Measurements from ENCODE around the gene PPARD.
"Not testable (repeated sequence)": the region's sequence is repeated elsewhere in the genome, so short reads cannot be mapped to it uniquely, and the experiment has no call there.

PPARD gene

GRCh38 chr6:35403544-35404442 is 61.4 kb downstream of the PPARD start:
- DNase-seq (ENCODE audit: low read depth in 1 of 2, low spot score in 1 of 2), result no peak

GRCh38 chr6:35406711-35407485 is 64.5 kb downstream of the PPARD start:
- no peak for DNase-seq (ENCODE audit: low read depth in 1 of 2, low spot score in 1 of 2)

- DNase-seq (ENCODE audit: low read depth in 1 of 2, low spot score in 1 of 2), result no peak
Measured at GRCh38 chr6:35409245-35409644, 66.9 kb downstream of the PPARD start.

GRCh38 chr6:35410131-35410530 is 67.8 kb downstream of the PPARD start:
- DNase-seq (ENCODE audit: low read depth in 1 of 2, low spot score in 1 of 2), result no peak

GRCh38 chr6:35411066-35411465 is 68.7 kb downstream of the PPARD start:
- no peak for DNase-seq (ENCODE audit: low read depth in 1 of 2, low spot score in 1 of 2)

GRCh38 chr6:35412102-35412501 is 69.7 kb downstream of the PPARD start:
- no peak for DNase-seq (ENCODE audit: low read depth in 1 of 2, low spot score in 1 of 2)

DNA sequence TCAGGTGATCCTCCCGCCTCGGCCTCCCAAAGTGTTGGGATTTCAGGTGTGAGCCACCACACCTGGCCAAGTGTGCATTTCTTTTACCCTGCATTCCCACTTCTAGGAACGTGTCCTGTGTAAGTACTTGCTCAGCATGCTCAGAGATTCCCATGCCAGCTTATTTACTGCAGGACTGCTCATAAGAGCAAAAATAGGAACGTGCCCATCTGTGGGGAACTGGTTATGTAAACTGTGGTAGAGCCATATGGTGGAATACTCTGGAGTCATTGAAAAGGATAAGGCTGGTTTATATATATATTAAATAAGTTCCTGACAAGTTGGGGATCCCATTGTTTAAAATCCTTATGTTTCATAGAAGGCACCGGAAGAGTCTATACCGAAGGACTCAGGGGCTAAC is 71.6 kb downstream of the PPARD start:
- DNase-seq (ENCODE audit: low read depth in 1 of 2, low spot score in 1 of 2), result no peak

GRCh38 chr6:35415065-35415891 is 72.9 kb downstream of the PPARD start:
- DNase-seq (ENCODE audit: low read depth in 1 of 2, low spot score in 1 of 2), result no peak

DNA sequence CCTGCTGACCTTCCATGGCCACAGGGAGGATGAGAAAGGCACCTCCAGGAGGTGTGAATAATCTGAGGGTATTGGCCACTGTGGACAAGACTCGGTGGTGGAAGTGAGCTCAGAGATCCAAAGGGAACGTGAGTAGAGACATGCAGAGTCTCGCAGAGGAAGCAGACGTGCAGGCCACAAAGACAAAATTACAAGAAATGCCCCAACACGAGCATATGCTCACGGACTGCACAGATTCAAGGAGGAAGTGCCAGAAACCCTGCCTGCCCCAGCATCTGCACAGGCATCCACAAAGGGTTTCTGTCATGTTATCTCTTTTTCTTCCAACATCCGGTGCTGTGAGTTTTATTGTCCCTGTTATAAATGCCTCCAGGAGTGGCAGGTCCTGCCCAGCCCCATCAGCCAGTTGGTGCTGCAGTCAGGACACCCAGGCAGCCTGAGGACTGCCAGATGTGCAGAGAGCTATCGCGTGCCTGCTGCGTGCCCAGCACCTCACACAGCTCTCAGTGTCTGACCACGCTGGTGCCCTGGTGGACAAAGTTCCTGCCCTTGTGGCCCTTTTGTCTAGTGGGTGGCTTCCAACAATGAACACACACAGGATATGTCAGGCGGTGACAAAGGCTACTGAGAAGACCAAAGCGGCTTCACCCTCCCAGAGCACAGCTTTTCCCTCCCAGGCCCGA is 75.8 kb downstream of the PPARD start:
- DNase-seq (ENCODE audit: low read depth in 1 of 2, low spot score in 1 of 2), result no peak

DNA sequence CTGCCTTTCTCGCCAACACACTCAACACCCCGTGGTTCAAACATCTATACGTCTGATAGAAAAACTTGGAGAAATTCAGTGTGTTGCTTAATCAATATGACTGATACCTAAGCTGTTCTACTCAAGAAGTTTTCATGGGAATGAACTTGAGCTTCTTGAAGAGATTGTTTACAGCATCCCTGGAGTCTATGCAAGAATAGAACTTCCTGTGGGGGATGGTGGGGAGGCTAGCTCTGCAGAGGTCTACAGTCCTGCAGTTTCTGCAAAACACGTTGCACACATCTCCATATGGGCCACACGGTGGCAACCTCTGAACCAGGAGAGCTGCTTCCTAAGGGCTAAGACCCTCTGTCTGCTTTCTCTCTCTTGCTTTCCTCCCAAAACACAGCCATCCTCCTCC is 77.1 kb downstream of the PPARD start:
- DNase-seq (ENCODE audit: low read depth in 1 of 2, low spot score in 1 of 2), result no peak

DNA sequence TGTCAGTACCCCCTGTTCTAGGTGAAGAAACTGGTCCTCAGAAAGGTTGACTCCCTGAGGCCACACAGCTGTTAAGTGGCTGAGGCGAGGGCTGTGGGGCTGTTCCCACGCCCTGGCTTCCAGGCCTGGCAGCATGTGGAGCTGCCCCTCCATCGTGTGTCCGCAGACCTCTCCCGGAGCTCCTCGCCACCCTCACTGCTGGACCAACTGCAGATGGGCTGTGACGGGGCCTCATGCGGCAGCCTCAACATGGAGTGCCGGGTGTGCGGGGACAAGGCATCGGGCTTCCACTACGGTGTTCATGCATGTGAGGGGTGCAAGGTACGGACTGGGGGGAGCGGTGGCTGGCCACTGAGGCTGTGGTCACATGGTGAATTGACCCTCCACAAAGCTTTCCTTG is 77.6 kb downstream of the PPARD start:
- DNase-seq (ENCODE audit: low read depth in 1 of 2, low spot score in 1 of 2), result no peak

DNA sequence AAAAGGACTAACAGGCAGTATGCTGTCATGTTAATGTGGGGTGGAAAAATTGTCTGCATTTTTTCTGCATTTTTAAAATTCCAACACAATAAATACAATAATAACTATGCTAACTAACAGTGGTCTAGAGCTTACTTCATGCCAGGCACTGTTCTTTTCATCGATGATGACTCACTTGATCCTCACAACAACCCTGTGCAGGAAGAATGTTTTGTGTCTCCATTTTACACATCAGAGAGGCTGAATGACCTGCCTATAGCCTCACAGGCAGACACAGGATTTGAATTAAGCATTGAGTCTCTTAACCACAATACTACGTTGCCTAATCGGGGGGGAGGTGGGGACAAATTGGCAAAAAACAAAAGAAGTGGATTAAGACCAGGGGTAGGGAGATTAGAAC is 82.9 kb downstream of the PPARD start:
- DNase-seq (ENCODE audit: low read depth in 1 of 2, low spot score in 1 of 2), result no peak

DNA sequence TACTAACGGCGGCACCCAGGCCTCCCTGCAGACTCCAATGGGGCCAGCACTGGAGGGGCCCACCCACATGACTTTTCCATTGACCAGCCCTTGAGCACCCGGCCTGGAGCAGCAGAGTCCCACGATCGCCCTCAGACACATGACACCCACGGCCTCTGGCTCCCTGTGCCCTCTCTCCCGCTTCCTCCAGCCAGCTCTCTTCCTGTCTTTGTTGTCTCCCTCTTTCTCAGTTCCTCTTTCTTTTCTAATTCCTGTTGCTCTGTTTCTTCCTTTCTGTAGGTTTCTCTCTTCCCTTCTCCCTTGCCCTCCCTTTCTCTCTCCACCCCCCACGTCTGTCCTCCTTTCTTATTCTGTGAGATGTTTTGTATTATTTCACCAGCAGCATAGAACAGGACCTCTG is 83.7 kb downstream of the PPARD start:
- DNase-seq (ENCODE audit: low read depth in 1 of 2, low spot score in 1 of 2), result no peak

- DNase-seq (ENCODE audit: low read depth in 1 of 2, low spot score in 1 of 2), result no peak
Measured at GRCh38 chr6:35427435-35427834, 85.1 kb downstream of the PPARD start.

GRCh38 chr6:35427851-35428321 is 85.5 kb downstream of the PPARD start:
- no peak for DNase-seq (ENCODE audit: low read depth in 1 of 2, low spot score in 1 of 2)

GRCh38 chr6:35428421-35429149 is 86.2 kb downstream of the PPARD start:
- DNase-seq (ENCODE audit: low read depth in 1 of 2, low spot score in 1 of 2), result no peak

DNA sequence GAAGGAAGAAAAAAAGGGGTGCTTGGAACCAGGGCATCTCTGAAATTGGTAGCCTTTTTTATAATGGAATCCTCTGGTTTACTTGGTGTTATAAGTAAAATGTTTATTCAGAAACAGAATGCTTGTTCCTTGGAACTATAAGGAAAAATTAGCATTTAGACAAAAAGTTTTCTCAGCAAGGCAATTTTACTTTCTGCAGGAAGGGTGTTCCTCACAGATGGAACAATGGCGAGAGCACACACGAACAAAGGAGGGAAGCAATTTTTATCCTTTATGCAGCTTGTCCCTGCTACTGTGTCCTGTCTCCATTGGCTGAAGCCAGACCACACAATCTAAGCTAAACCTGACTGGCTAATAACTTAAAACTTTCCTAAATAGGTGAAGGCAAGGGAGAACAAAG is 87.1 kb downstream of the PPARD start:
- no peak for DNase-seq (ENCODE audit: low read depth in 1 of 2, low spot score in 1 of 2)

- DNase-seq (ENCODE audit: low read depth in 1 of 2, low spot score in 1 of 2), result no peak
Measured at GRCh38 chr6:35432291-35432690, 89.9 kb downstream of the PPARD start.

- DNase-seq (ENCODE audit: low read depth in 1 of 2, low spot score in 1 of 2), result not testable (repeated sequence)
Measured at GRCh38 chr6:35432702-35433101, 90.3 kb downstream of the PPARD start.
